ENCODE results near the gene B3GNT7. TPM values are rescaled to one million over a fixed set of nuclear protein-coding genes. Genes with fewer than 3 reads are reported as not detected.
"Not testable (repeated sequence)": the region's sequence is repeated elsewhere in the genome, so short reads cannot be mapped to it uniquely, and the experiment has no call there.

Gene B3GNT7
- polyA plus RNA-seq, 1 donor (not counting 4 experiments of a cell fraction or from before 2014, with no cell fraction given), result not detected

DNA sequence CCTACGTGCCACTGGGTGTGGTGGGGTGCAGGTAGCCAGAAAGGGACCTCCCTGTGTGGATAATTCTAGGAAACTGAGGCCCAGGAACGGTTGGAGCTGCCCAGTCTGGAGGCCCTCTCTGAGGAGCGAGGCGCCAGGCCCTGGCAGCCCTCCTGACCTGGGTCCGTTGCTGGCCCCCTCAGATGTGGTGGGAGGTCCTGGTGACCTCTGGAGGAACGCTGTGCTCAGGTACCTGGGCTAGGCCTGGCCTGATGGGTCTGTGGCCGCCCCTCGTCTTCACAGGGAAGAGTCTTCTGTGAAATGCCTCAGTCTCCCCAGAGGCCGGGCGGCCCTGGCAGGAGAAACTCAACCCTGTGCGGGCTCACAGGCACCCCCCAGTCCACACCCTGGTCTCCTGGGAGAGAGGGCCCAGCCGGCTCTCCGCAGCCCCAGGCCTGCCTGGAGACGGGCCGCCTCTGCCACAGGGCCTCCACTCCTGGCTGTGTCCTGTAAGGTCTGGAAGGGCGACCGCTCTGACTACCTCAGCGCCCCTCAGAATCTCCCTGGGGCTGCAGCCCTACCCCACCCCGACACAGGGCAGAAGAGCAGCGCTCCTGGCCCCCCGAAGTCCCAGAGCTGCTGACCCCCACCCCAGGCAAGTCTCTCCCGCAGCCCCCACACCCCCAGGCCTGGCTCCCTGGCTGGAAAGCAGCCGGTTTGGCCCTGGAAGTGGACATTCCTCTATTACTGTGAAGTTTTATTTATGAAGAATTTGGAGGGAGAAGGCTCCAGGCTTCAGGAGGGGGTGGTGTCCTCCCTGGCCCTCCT is 3.7 kb downstream of the B3GNT7 start:
- Histone ChIP-seq H2AFZ (ENCODE audit: control insufficient read depth, low read length) (no peak overlapping the region), H3K4me1 (ENCODE audit: control insufficient read depth, extremely low read depth, insufficient read depth, low read length) (no peaks in the 10 kb centered on the region), H4K20me1 (ENCODE audit: control insufficient read depth, extremely low read depth, insufficient read depth, low read length) (no peaks in the 10 kb centered on the region), H3K9me3 (ENCODE audit: control insufficient read depth, low read depth, low read length) (no peaks in the 10 kb centered on the region), H3K36me3 (ENCODE audit: control insufficient read depth in 2 of 2, extremely low read depth in 1 of 2, insufficient read depth in 2 of 2, low read length in 2 of 2) (no peaks in the 10 kb centered on the region), H3K27ac (ENCODE audit: control insufficient read depth, insufficient read depth, low read length) (no peak overlapping the region), H3K9me1 (ENCODE audit: control insufficient read depth, extremely low read depth, insufficient read depth, low read length) (no peaks in the 10 kb centered on the region), H3K27me3 (ENCODE audit: control insufficient read depth, extremely low read depth, insufficient read depth, low read length) (peaks cover 28% of the 10 kb centered on the region), H3K4me3 (ENCODE audit: control insufficient read depth in 2 of 3, extremely low read depth in 1 of 3, insufficient read depth in 2 of 3, low read depth in 1 of 3, low read length in 3 of 3) (no peak overlapping the region), H3K9ac (ENCODE audit: control insufficient read depth, extremely low read depth, insufficient read depth, low read length) (no peak overlapping the region), H3K4me2 (ENCODE audit: control insufficient read depth, extremely low read depth, insufficient read depth, low read depth, low read length) (no peak overlapping the region), H3K79me2 (ENCODE audit: control insufficient read depth, insufficient read depth, low read length) (no peaks in the 10 kb centered on the region)
- dilution Hi-C loops (cut with MboI; ENCODE audit: extremely low pct_ligation_motif_present, low sequenced_read_pairs), result no loop called here
- no peak for TF ChIP-seq EZH2 (IDR thresholded peaks at IDR 0.05; ENCODE audit: low read length)
- TF ChIP-seq, protein P1, sequence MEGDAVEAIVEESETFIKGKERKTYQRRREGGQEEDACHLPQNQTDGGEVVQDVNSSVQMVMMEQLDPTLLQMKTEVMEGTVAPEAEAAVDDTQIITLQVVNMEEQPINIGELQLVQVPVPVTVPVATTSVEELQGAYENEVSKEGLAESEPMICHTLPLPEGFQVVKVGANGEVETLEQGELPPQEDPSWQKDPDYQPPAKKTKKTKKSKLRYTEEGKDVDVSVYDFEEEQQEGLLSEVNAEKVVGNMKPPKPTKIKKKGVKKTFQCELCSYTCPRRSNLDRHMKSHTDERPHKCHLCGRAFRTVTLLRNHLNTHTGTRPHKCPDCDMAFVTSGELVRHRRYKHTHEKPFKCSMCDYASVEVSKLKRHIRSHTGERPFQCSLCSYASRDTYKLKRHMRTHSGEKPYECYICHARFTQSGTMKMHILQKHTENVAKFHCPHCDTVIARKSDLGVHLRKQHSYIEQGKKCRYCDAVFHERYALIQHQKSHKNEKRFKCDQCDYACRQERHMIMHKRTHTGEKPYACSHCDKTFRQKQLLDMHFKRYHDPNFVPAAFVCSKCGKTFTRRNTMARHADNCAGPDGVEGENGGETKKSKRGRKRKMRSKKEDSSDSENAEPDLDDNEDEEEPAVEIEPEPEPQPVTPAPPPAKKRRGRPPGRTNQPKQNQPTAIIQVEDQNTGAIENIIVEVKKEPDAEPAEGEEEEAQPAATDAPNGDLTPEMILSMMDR (optimal IDR thresholded peaks at IDR 0.05 in 1 of 3, IDR thresholded peaks at IDR 0.05 in 1 of 3, conservative IDR thresholded peaks at IDR 0.05 in 1 of 3; ENCODE audit: extremely low read depth in 1 of 3, insufficient read depth in 2 of 3, low read length in 3 of 3), result no peak
- FAIRE-seq, result no peak
- no peak for DNase-seq (ENCODE audit: low read depth, low spot score)

DNA sequence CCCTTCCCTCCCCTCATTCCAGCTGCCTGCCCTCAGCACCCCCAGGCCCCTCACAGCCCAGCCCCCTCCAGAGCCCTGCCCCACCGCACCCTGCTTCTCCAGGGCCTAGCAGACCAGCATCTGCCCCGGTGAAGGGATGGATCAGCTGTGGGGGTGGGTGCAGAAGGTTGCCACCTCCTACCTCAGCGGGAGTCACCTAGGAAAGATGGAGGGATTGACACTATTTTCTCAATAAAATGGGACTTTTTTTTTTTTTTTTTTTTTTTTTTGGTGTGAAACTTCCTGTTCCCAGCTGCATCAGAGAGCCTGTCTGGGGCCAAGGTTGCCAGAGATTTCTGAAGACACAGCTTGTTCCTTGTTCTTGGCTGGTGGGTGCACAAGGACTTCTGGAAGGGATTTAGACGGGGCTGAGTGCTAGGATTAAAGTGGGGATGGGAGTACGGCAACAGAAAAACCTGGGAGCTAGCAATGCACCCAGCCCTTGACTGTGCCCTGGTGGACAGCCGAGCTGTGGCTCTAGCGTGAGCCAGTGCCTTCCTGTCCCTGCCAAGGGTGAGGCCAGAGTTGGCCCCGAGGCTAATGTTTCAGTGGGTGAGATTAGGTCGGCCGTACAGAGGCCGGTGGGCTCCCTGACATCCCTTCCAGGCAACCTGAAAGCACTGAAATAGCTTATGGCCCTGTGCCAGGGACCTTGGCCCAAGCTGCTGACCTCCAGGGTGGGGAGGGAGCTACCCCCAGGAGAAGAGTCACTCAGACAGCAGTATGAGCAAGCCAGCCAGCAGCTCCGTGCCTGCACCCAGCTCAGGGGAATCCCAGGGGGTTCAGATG is 4.6 kb downstream of the B3GNT7 start:
- Histone ChIP-seq H3K4me2 (ENCODE audit: control insufficient read depth, extremely low read depth, insufficient read depth, low read depth, low read length) (peak overlapping the region; percentile 14), H3K4me3 (ENCODE audit: control insufficient read depth in 2 of 3, extremely low read depth in 1 of 3, insufficient read depth in 2 of 3, low read depth in 1 of 3, low read length in 3 of 3) (no peak overlapping the region), H3K4me1 (ENCODE audit: control insufficient read depth, extremely low read depth, insufficient read depth, low read length) (no peaks in the 10 kb centered on the region), H3K36me3 (ENCODE audit: control insufficient read depth in 2 of 2, extremely low read depth in 1 of 2, insufficient read depth in 2 of 2, low read length in 2 of 2) (no peaks in the 10 kb centered on the region), H4K20me1 (ENCODE audit: control insufficient read depth, extremely low read depth, insufficient read depth, low read length) (no peaks in the 10 kb centered on the region), H3K27ac (ENCODE audit: control insufficient read depth, insufficient read depth, low read length) (no peak overlapping the region), H3K79me2 (ENCODE audit: control insufficient read depth, insufficient read depth, low read length) (no peaks in the 10 kb centered on the region), H3K9me1 (ENCODE audit: control insufficient read depth, extremely low read depth, insufficient read depth, low read length) (no peaks in the 10 kb centered on the region), H3K9me3 (ENCODE audit: control insufficient read depth, low read depth, low read length) (no peaks in the 10 kb centered on the region), H3K27me3 (ENCODE audit: control insufficient read depth, extremely low read depth, insufficient read depth, low read length) (peaks cover 20% of the 10 kb centered on the region), H2AFZ (ENCODE audit: control insufficient read depth, low read length) (peak overlapping the region; percentile 23), H3K9ac (ENCODE audit: control insufficient read depth, extremely low read depth, insufficient read depth, low read length) (no peak overlapping the region)
- DNase-seq (ENCODE audit: low read depth, low spot score), result no peak
- dilution Hi-C loops (cut with MboI; ENCODE audit: extremely low pct_ligation_motif_present, low sequenced_read_pairs), result no loop called here
- TF ChIP-seq, protein P1 (optimal IDR thresholded peaks at IDR 0.05 in 1 of 3, IDR thresholded peaks at IDR 0.05 in 1 of 3, conservative IDR thresholded peaks at IDR 0.05 in 1 of 3; ENCODE audit: extremely low read depth in 1 of 3, insufficient read depth in 2 of 3, low read length in 3 of 3), result no peak
- no peak for TF ChIP-seq EZH2 (IDR thresholded peaks at IDR 0.05; ENCODE audit: low read length)
- FAIRE-seq, result no peak

DNA sequence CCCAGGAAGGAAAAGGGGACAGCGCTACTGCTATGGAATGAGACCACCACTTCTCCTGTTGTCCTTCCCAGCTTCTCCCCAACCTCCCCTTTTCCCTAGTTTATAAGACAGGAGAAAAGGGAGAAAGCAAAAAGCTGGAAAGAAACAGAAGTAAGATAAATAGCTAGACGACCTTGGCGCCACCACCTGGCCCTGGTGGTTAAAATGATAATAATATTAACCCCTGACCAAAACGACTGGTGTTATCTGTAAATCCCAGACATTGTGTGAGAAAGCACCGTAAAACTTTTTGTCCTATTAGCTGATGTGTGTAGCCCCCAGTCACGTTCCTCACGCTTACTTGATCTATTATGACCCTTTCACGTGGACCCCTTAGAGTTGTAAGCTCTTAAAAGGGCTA is 5.2 kb downstream of the B3GNT7 start:
- H3K4me3 ChIP-seq (ENCODE audit: control insufficient read depth in 2 of 3, extremely low read depth in 1 of 3, insufficient read depth in 2 of 3, low read depth in 1 of 3, low read length in 3 of 3); H3K27ac ChIP-seq (ENCODE audit: control insufficient read depth, insufficient read depth, low read length); H4K20me1 ChIP-seq (ENCODE audit: control insufficient read depth, extremely low read depth, insufficient read depth, low read length): not testable (repeated sequence)

More for the DNA sequence above, 5.2 kb downstream of the B3GNT7 start:
- DNase-seq (ENCODE audit: low read depth, low spot score); FAIRE-seq; H3K9me3 ChIP-seq (ENCODE audit: control insufficient read depth, low read depth, low read length); dilution Hi-C loops (cut with MboI; ENCODE audit: extremely low pct_ligation_motif_present, low sequenced_read_pairs); H3K36me3 ChIP-seq (ENCODE audit: control insufficient read depth in 2 of 2, extremely low read depth in 1 of 2, insufficient read depth in 2 of 2, low read length in 2 of 2); H3K79me2 ChIP-seq (ENCODE audit: control insufficient read depth, insufficient read depth, low read length); H3K4me1 ChIP-seq (ENCODE audit: control insufficient read depth, extremely low read depth, insufficient read depth, low read length); H3K9me1 ChIP-seq (ENCODE audit: control insufficient read depth, extremely low read depth, insufficient read depth, low read length); H3K9ac ChIP-seq (ENCODE audit: control insufficient read depth, extremely low read depth, insufficient read depth, low read length): not testable (repeated sequence)
- peak overlapping the region; percentile 14 for H3K4me2 ChIP-seq (ENCODE audit: control insufficient read depth, extremely low read depth, insufficient read depth, low read depth, low read length)
- H3K27me3 ChIP-seq (ENCODE audit: control insufficient read depth, extremely low read depth, insufficient read depth, low read length), result peaks cover 14% of the 10 kb centered on the region
- H2AFZ ChIP-seq (ENCODE audit: control insufficient read depth, low read length), result peak overlapping the region; percentile 23

Measured in keratinocyte (primary cell).